ENCODE data around the gene ZNF483. TPM values are rescaled to one million over a fixed set of nuclear protein-coding genes. Genes with fewer than 3 reads are reported as not detected.

The ZNF483 gene
- total and polyA plus RNA-seq, 9 of the 15 experiments (the other 6 are each of a cell fraction or from before 2014, with no cell fraction given) = 0.04 to 1.0 (median 0.38) TPM

GRCh38 chr9:111610149-111610548, 85.2 kb downstream of the ZNF483 start:
- no peaks in the 10 kb centered on the region for H3K9me3 ChIP-seq (replicated peaks; ENCODE audit: control insufficient read depth, insufficient read depth, low read depth, low read length)
- no peak for FAIRE-seq
- in situ Hi-C loops (cut with MboI) (no loop called here), intact Hi-C loops (cut with micrococcal nuclease) (no loop called here)
- no peak for TF ChIP-seq SAFB2 (IDR thresholded peaks at IDR 0.05; ENCODE audit: borderline replicate concordance, low read depth, low read length, severe bottlenecking)
- TF ChIP-seq NFE2L1 (tag; IDR thresholded peaks at IDR 0.05; ENCODE audit: borderline replicate concordance, low read depth) = no peak
- no peak for TF ChIP-seq NFATC3 (IDR thresholded peaks at IDR 0.05)
- no peak for TF ChIP-seq EGR1 (conservative IDR thresholded peaks at IDR 0.05)
- TF ChIP-seq, protein P1, sequence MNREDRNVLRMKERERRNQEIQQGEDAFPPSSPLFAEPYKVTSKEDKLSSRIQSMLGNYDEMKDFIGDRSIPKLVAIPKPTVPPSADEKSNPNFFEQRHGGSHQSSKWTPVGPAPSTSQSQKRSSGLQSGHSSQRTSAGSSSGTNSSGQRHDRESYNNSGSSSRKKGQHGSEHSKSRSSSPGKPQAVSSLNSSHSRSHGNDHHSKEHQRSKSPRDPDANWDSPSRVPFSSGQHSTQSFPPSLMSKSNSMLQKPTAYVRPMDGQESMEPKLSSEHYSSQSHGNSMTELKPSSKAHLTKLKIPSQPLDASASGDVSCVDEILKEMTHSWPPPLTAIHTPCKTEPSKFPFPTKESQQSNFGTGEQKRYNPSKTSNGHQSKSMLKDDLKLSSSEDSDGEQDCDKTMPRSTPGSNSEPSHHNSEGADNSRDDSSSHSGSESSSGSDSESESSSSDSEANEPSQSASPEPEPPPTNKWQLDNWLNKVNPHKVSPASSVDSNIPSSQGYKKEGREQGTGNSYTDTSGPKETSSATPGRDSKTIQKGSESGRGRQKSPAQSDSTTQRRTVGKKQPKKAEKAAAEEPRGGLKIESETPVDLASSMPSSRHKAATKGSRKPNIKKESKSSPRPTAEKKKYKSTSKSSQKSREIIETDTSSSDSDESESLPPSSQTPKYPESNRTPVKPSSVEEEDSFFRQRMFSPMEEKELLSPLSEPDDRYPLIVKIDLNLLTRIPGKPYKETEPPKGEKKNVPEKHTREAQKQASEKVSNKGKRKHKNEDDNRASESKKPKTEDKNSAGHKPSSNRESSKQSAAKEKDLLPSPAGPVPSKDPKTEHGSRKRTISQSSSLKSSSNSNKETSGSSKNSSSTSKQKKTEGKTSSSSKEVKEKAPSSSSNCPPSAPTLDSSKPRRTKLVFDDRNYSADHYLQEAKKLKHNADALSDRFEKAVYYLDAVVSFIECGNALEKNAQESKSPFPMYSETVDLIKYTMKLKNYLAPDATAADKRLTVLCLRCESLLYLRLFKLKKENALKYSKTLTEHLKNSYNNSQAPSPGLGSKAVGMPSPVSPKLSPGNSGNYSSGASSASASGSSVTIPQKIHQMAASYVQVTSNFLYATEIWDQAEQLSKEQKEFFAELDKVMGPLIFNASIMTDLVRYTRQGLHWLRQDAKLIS (CRISPR knock-in tag; IDR thresholded peaks at IDR 0.05) = no peak
- no peak for TF ChIP-seq BCL6 (CRISPR knock-in tag; IDR thresholded peaks at IDR 0.05)
- no peak for TF ChIP-seq NR1H2 (CRISPR knock-in tag; IDR thresholded peaks at IDR 0.05)
- TF ChIP-seq PCBP1 (IDR thresholded peaks at IDR 0.05; ENCODE audit: low read depth, low read length, poor library complexity, severe bottlenecking) = no peak
- TF ChIP-seq EZH2 (IDR thresholded peaks at IDR 0.05; ENCODE audit: borderline replicate concordance, low read depth, low read length) = no peak
- no peak for TF ChIP-seq PRMT5 (CRISPR knock-in tag; IDR thresholded peaks at IDR 0.05)
- TF ChIP-seq TAF9B (IDR thresholded peaks at IDR 0.05; ENCODE audit: partially characterized antibody) = no peak
- no peak overlapping the region for H3K27ac ChIP-seq (ENCODE audit: extremely low read depth, low read depth, low read length)
- ChIA-PET POLR2A (interaction anchor here (0.6 kb wide), 1 partner anchor 32 kb away, joined by 3 read pairs; no protein-coding TSS in a partner anchor), CTCF (ENCODE audit: low intra/inter-chr PET ratio) (no interaction called here)
- ATAC-seq = no peak
- H3K36me3 ChIP-seq (ENCODE audit: control insufficient read depth, insufficient read depth, low read length) = no peaks in the 10 kb centered on the region
- no peak for DNase-seq (ENCODE audit: extremely low read depth in 1 of 4, low spot score in 3 of 4)
- peaks cover 39 to 44% of the 10 kb centered on the region in 2 experiments for H3K27me3 ChIP-seq (ENCODE audit: control insufficient read depth in 2 of 2, insufficient read depth in 2 of 2, low read length in 2 of 2)
- H2AFZ ChIP-seq (ENCODE audit: low read depth, low read length) = no peak overlapping the region
- no peaks in the 10 kb centered on the region for H3K9me1 ChIP-seq (ENCODE audit: control insufficient read depth, insufficient read depth, low read length)
- no peaks in the 10 kb centered on the region for H3K79me2 ChIP-seq (ENCODE audit: control insufficient read depth, insufficient read depth, low read length)
- H3K4me2 ChIP-seq (ENCODE audit: insufficient read depth, low read length) = no peak overlapping the region
- 0% methylated on average over 5 of the region's 5 CpGs for WGBS (ENCODE audit: insufficient coverage, low coverage, missing lambda C conversion rate)
- no TSS peak for BruUV-seq (replicated peaks)
- H3K4me3 ChIP-seq = no peak overlapping the region
- no peak overlapping the region for H3K9ac ChIP-seq (ENCODE audit: insufficient read depth in 1 of 2, low read depth in 2 of 2, low read length in 2 of 2)
- no peaks in the 10 kb centered on the region for H4K20me1 ChIP-seq (replicated peaks; ENCODE audit: control insufficient read depth, insufficient read depth, low read length)
- no peaks in the 10 kb centered on the region for H3K4me1 ChIP-seq (replicated peaks in 1 of 2; ENCODE audit: control insufficient read depth in 2 of 2, insufficient read depth in 2 of 2, low read length in 2 of 2)

Measured in K562 (cell line).